A549 (cell line): ENCODE results near the gene COPS7A. TPM values are rescaled to one million over a fixed set of nuclear protein-coding genes. Genes with fewer than 3 reads are reported as not detected.
"Not testable (repeated sequence)": the region's sequence is repeated elsewhere in the genome, so short reads cannot be mapped to it uniquely, and the experiment has no call there.

Experiments
- ATAC-seq, 2 experiments: fragments of 200-7000 bp in 1 of 2; fragments of >200 bp in 1 of 2; cut with Nextera tagmentation in 1 of 2; cut with Tn5 transposase in 1 of 2; 3 replicates each; pipeline versions ENCODE4 v1.8.0 to v1.9.1; 2018 to 2020; ENCODE audit warnings: mild to moderate bottlenecking in 1 of 2, moderate library complexity in 1 of 2
- CTCF ChIA-PET: fragments of 300-600 bp; sonication (Branson Sonifier 250); formaldehyde crosslinking; extraction: SDS; loops from one replicate; lab custom pipeline; 2021; ENCODE audit warnings: antibody characterized with exemption, inconsistent platforms; lab: Yijun Ruan, JAX
- POLR2A ChIA-PET: fragments of 350-600 bp; formaldehyde crosslinking; extraction: SDS; loops from one replicate; lab custom pipeline; 2021; ENCODE audit warnings: antibody characterized with exemption, inconsistent platforms; lab: Yijun Ruan, JAX
- DNase-seq, 2 experiments: peaks; one replicate each; pipeline versions ENCODE4 v3.0.0 to v3.0.0-alpha.2; 2011 to 2016; ENCODE audit warnings: low read depth in 1 of 2, low spot score in 1 of 2
- FAIRE-seq: peaks from 2 replicates; lab custom pipeline; 2011; peaks lifted over from hg19 to GRCh38; lab: Jason Lieb, UNC
- H3K27ac ChIP-seq, 2 experiments: fragments of >200 bp; sonication (Bioruptor Twin); formaldehyde crosslinking; 3 replicates each; pipeline ENCODE4 v1.5.1; 2016 to 2017
- H3K4me1 ChIP-seq: fragments of >200 bp; sonication (Bioruptor Twin); formaldehyde crosslinking; 3 replicates; pipeline ENCODE4 v1.6.1; 2016
- H3K4me2 ChIP-seq: fragments of >200 bp; sonication (Bioruptor Twin); formaldehyde crosslinking; 3 replicates; pipeline ENCODE4 v1.6.1; 2016
- H3K4me3 ChIP-seq: fragments of >200 bp; sonication (Bioruptor Twin); formaldehyde crosslinking; 3 replicates; pipeline ENCODE4 v1.5.1; 2016
- H3K9me3 ChIP-seq: fragments of >200 bp; sonication (Bioruptor Twin); formaldehyde crosslinking; 3 replicates; pipeline ENCODE4 v1.6.1; 2016
- CHD4 ChIP-seq: fragments of 200-600 bp; sonication (generic); IDR thresholded peaks from 2 replicates; pipeline ENCODE4 v1.6.1; 2016; ENCODE audit warnings: antibody characterized with exemption, mild to moderate bottlenecking, borderline replicate concordance
- EHF ChIP-seq: fragments of 250-450 bp; sonication (Bioruptor Pico); IDR thresholded peaks from 2 replicates; pipeline ENCODE4 v1.5.0; 2020; ENCODE audit warnings: mild to moderate bottlenecking
- FOSL2 ChIP-seq, 2 experiments: fragments of 450-650 bp in 1 of 2; fragments of >200 bp in 1 of 2; sonication (Bioruptor Twin) in 1 of 2; formaldehyde crosslinking; IDR thresholded peaks; 2 replicates each; pipeline versions ENCODE4 v1.5.0 to v1.6.1; 2016 to 2020; ENCODE audit warnings: mild to moderate bottlenecking in 1 of 2, moderate library complexity in 1 of 2
- HOXA7 ChIP-seq: fragments of 250-450 bp; sonication (Bioruptor Pico); IDR thresholded peaks from 2 replicates; pipeline ENCODE4 v1.5.0; 2020; ENCODE audit warnings: mild to moderate bottlenecking, moderate library complexity
- HOXB13 ChIP-seq: fragments of 250-450 bp; sonication (Bioruptor Pico); IDR thresholded peaks from 2 replicates; pipeline ENCODE4 v1.5.0; 2020; ENCODE audit warnings: low read depth, mild to moderate bottlenecking, moderate library complexity
- JUNB ChIP-seq: fragments of >200 bp; sonication (Bioruptor Twin); formaldehyde crosslinking; IDR thresholded peaks from 2 replicates; pipeline ENCODE4 v1.6.1; 2016
- MAFK ChIP-seq: fragments of 450-650 bp; IDR thresholded peaks from 2 replicates; pipeline ENCODE4 v1.6.1; 2014; ENCODE audit not compliant: partially characterized antibody
- NFE2L2 ChIP-seq: fragments of 150-350 bp; conservative IDR thresholded peaks from 2 replicates; pipeline ENCODE4 v1.6.1; 2014; ENCODE audit warnings: low read length
- PHF8 ChIP-seq: fragments of 200-600 bp; sonication (generic); IDR thresholded peaks from 2 replicates; pipeline ENCODE4 v1.6.1; 2016; ENCODE audit warnings: low read depth, mild to moderate bottlenecking, antibody characterized with exemption, moderate library complexity, borderline replicate concordance
- RAD21 ChIP-seq, 2 experiments: fragments of >200 bp in 1 of 2; sonication (Bioruptor Twin) in 1 of 2; formaldehyde crosslinking in 1 of 2; IDR thresholded peaks in 1 of 2; conservative IDR thresholded peaks in 1 of 2; 2 replicates in 1 of 2; 3 replicates in 1 of 2; pipeline ENCODE4 v1.6.1; 2012 to 2018; ENCODE audit warnings: inconsistent platforms in 1 of 2
- RNF2 ChIP-seq: fragments of 200-600 bp; sonication (generic); IDR thresholded peaks from 2 replicates; pipeline ENCODE4 v1.6.1; 2016; ENCODE audit warnings: low read depth, mild to moderate bottlenecking, antibody characterized with exemption, moderate library complexity, borderline replicate concordance
- SMC3 ChIP-seq: fragments of >200 bp; sonication (Bioruptor Twin); formaldehyde crosslinking; IDR thresholded peaks from 3 replicates; pipeline ENCODE4 v1.6.1; 2018; ENCODE audit warnings: inconsistent platforms
- TP53 ChIP-seq: fragments of 250-450 bp; sonication (Bioruptor Pico); IDR thresholded peaks from 2 replicates; pipeline ENCODE4 v1.5.0; 2021; ENCODE audit warnings: mild to moderate bottlenecking, moderate library complexity
- ZSCAN20 ChIP-seq: fragments of 250-450 bp; sonication (Bioruptor Pico); IDR thresholded peaks from 2 replicates; pipeline ENCODE4 v1.8.0; 2022; ENCODE audit warnings: mild to moderate bottlenecking, moderate library complexity
- WGBS: methylation state at CpG from one replicate; pipeline ENCODE4 v1.1.6; 2017; ENCODE audit errors: missing lambda C conversion rate; 5-methylcytosine and 5-hydroxymethylcytosine counted together
- polyA plus RNA-seq, 4 experiments: library from polyadenylated mRNA; depleted of rRNA in 3 of 4; stranded (reverse); fragments of >200 nt; fragmentation: RNase III in 1 of 4; extraction: RNeasy Plus Mini Kit Qiagen cat#74134 plus additional on column Dnase treatment in 1 of 4; gene quantifications; 2 replicates in 3 of 4; 3 replicates in 1 of 4; pipeline ENCODE4 v1.2.3, GENCODE V29; 2011 to 2017
- TF ChIP-seq, protein P1 (sequence below): fragments of >200 bp; sonication (Bioruptor Twin); formaldehyde crosslinking; IDR thresholded peaks from 3 replicates; pipeline ENCODE4 v1.5.1; 2016
- TF ChIP-seq, protein P2 (sequence below): IDR thresholded peaks from 2 replicates; pipeline ENCODE4 v1.6.1; 2012

The COPS7A gene
- polyA plus RNA-seq, 2 of the 4 experiments (the other 2 are of a cell fraction) = 46.9 to 78.8 TPM

DNA sequence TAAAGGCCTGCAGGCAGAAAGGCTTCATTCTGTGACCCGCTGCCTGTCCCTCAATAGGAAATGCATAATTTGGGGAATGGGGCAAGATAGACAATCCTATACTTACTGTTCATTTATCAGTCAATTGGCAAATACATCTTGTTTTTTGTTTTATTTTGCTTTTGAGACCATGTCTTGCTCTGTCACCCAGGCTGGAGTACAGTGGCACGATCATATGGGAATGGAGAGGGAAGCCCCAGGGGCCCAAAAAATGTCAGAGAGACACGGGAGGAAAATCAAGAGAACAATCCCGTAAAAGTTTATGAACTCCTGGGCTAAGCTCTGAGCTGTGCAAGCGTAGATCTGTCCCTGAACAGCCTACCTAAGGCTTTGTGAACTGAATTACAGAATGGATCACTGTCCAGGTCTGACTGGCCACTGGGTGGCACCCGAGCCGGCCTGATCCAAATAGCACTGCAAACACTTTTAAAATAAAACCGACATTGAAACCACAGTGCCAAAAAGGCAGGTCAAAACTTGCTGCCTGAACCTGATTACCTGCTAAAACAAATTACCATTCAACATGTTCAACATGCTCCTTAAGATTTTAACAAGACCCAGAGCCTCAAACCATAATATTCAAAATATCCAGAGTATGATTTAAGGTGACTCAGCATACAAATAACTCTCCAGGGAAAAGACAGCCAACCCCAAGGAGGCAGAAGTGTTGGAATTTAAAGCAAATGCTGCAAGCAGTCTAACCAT, 11.8 kb downstream of the COPS7A start:
- peak; percentile 99 for ATAC-seq
- WGBS = 30% methylated on average over 8 of the region's 8 CpGs
- Histone ChIP-seq H3K4me1 (peaks cover 6% of the 10 kb centered on the region), H3K4me3 (no peak overlapping the region), H3K27ac (peak overlapping the region; percentile 67 to 72), H3K4me2 (peak overlapping the region; percentile 40; the same call in 2 of the 3 replicates), H3K9me3 (no peaks in the 10 kb centered on the region)
- CTCF ChIA-PET = interaction anchor here (0.6 to 7.7 kb wide), 15 partner anchors 9 to 182 kb away, joined by 3 to 50 read pairs (median 11); partner anchors contain the start of genes COPS7A, GPR162, MLF2 and PTMS
- DNase-seq = peak; percentile 68 to 77
- no peak for FAIRE-seq
- TF ChIP-seq FOSL2 (IDR thresholded peaks at IDR 0.05) = no peak
- TF ChIP-seq FOSL2 (CRISPR knock-in tag; IDR thresholded peaks at IDR 0.05) = peak; percentile 49
- no peak for TF ChIP-seq HOXB13 (CRISPR knock-in tag)
- no peak for TF ChIP-seq RNF2
- TF ChIP-seq, protein P1, sequence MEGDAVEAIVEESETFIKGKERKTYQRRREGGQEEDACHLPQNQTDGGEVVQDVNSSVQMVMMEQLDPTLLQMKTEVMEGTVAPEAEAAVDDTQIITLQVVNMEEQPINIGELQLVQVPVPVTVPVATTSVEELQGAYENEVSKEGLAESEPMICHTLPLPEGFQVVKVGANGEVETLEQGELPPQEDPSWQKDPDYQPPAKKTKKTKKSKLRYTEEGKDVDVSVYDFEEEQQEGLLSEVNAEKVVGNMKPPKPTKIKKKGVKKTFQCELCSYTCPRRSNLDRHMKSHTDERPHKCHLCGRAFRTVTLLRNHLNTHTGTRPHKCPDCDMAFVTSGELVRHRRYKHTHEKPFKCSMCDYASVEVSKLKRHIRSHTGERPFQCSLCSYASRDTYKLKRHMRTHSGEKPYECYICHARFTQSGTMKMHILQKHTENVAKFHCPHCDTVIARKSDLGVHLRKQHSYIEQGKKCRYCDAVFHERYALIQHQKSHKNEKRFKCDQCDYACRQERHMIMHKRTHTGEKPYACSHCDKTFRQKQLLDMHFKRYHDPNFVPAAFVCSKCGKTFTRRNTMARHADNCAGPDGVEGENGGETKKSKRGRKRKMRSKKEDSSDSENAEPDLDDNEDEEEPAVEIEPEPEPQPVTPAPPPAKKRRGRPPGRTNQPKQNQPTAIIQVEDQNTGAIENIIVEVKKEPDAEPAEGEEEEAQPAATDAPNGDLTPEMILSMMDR = peak; percentile 90
- peak; percentile 90 for TF ChIP-seq MAFK
- peak; percentile 80 to 83 for TF ChIP-seq RAD21 (conservative IDR thresholded peaks at IDR 0.05 in 1 of 2, IDR thresholded peaks at IDR 0.05 in 1 of 2)
- TF ChIP-seq PHF8 = no peak
- TF ChIP-seq, protein P2, sequence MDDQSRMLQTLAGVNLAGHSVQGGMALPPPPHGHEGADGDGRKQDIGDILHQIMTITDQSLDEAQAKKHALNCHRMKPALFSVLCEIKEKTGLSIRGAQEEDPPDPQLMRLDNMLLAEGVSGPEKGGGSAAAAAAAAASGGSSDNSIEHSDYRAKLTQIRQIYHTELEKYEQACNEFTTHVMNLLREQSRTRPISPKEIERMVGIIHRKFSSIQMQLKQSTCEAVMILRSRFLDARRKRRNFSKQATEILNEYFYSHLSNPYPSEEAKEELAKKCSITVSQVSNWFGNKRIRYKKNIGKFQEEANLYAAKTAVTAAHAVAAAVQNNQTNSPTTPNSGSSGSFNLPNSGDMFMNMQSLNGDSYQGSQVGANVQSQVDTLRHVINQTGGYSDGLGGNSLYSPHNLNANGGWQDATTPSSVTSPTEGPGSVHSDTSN = no peak
- TF ChIP-seq HOXA7 (CRISPR knock-in tag) = no peak
- peak; percentile 91 for TF ChIP-seq SMC3
- TF ChIP-seq EHF (CRISPR knock-in tag) = no peak
- no peak for TF ChIP-seq CHD4
- no peak for TF ChIP-seq TP53
- no peak for TF ChIP-seq ZSCAN20 (CRISPR knock-in tag)
- TF ChIP-seq NFE2L2 = 0 out of 2 replicates have a peak, but pooled peaks have one; percentile 25
- no peak for TF ChIP-seq JUNB
- POLR2A ChIA-PET = interaction anchor here (1.7 kb wide), 1 partner anchor 17 kb away, joined by 7 read pairs; the partner anchor contains the start of gene MLF2

DNA sequence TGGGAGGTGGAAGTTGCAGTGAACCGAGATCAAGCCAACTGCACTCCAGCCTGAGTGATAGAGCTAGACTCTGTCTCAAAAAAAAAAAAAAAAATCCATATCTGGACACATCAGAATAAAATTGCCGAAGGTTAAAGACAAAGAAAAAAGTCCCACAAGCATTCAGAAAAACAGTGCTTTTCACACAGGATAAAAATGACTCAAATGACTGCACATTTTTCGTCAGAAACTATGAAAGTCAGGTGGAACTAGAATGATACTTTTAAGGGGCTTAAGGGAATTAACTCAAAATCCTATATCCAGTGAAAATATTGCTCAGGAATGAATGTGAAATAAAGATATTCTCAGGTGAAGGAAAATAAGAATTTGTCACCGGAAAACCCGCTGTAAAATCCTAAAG, 12.9 kb downstream of the COPS7A start:
- WGBS = 92% methylated on average over 5 of the region's 5 CpGs
- Histone ChIP-seq H3K27ac (peak overlapping the region in 1 of 2 experiments; percentile 72; a peak in 1 of 6 replicates), H3K4me2 (no peak overlapping the region), H3K4me3 (no peak overlapping the region), H3K4me1 (peaks cover 6% of the 10 kb centered on the region), H3K9me3 (no peaks in the 10 kb centered on the region)
- no peak for ATAC-seq
- CTCF ChIA-PET = interaction anchor here (0.6 to 7.7 kb wide), 16 partner anchors 8 to 491 kb away, joined by 3 to 50 read pairs (median 10); partner anchors contain the start of genes GPR162, MLF2 and PTMS
- POLR2A ChIA-PET = interaction anchor here (1.4 to 1.7 kb wide), 2 partner anchors 16 to 30 kb away, joined by 3 to 7 read pairs; partner anchors contain the start of gene MLF2
- DNase-seq = no peak
- TF ChIP-seq, protein P1 = no peak
- TF ChIP-seq CHD4 = no peak
- TF ChIP-seq MAFK = no peak
- FAIRE-seq = no peak

DNA sequence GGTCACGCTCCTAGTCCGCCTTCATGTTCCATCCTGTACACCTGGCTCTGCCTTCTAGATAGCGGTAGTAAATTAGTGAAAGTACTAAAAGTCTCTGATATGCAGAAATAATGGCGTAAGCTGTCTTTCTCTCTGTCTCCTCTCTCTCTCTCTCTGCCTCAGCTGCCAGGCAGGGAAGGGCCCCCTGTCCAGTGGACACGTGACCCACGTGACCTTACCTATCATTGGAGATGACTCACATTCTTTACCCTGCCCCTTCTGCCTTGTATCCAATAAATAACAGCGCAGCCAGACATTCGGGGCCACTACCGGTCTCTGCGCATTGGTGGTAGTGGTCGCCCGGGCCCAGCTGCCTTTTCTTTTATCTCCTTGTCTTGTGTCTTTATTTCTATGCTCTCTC, 18.2 kb downstream of the COPS7A start:
- DNase-seq, H3K27ac ChIP-seq, H3K9me3 ChIP-seq, ATAC-seq, POLR2A ChIA-PET, H3K4me1 ChIP-seq, H3K4me3 ChIP-seq, FAIRE-seq, H3K4me2 ChIP-seq: not testable (repeated sequence)
- CTCF ChIA-PET = interaction anchor here (1.1 to 4.5 kb wide), 3 partner anchors 8 to 24 kb away, joined by 3 to 36 read pairs (median 3); partner anchors contain the start of gene MLF2
- WGBS = 87% methylated on average over 12 of the region's 12 CpGs
